ENCODE measurements around the gene PRPF40B.
A peak's percentile ranks its signal among the peaks of the same experiment; 100 is the strongest.
"Not testable (repeated sequence)": the region's sequence is repeated elsewhere in the genome, so short reads cannot be mapped to it uniquely, and the experiment has no call there.

PRPF40B gene

DNA sequence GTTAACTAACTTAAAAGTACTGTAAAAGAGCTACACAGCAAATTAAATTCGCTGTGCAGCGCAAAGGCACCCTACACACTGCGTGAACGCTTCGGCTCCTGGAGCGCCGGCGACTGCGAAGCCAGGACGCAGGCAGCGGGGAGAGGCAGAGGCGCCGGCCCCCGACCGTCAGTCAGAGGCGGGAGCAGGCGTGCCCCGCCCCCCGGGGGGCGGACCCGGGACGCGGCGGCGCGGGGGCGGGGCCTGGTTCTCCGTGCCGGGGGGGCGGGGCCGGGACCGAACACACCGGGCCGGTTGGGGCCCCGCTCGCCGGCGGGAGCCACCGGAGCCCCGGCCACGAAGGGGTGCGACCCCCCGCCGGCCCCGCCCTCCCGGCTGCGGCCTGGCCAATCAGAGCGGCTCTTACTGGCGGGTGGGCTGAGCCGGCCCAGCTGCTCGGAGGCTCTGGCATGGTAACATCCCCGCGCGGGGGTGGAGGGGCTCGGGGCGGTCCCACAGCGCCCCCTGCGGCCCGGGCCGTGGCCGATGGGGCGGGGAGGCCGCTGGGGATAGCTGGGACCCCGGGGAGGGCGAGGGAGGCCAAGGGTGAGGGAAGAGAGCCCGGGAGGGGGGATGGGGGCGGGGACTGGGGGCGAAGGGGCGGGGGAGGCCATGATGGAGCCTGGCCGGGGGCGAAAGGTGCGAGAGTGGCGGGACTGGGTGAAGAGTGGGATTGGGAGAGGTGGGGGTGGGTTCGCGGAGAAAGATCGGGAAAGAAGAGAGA is at the start of gene PRPF40B:
Gene PRPF40B (plus strand): TSS at position 420 of the 763 bp plus-strand sequence. CDS start 30 bp downstream, at position 450.
- DNase-seq (ENCODE audit: low read depth) = peak; percentile 80

DNA sequence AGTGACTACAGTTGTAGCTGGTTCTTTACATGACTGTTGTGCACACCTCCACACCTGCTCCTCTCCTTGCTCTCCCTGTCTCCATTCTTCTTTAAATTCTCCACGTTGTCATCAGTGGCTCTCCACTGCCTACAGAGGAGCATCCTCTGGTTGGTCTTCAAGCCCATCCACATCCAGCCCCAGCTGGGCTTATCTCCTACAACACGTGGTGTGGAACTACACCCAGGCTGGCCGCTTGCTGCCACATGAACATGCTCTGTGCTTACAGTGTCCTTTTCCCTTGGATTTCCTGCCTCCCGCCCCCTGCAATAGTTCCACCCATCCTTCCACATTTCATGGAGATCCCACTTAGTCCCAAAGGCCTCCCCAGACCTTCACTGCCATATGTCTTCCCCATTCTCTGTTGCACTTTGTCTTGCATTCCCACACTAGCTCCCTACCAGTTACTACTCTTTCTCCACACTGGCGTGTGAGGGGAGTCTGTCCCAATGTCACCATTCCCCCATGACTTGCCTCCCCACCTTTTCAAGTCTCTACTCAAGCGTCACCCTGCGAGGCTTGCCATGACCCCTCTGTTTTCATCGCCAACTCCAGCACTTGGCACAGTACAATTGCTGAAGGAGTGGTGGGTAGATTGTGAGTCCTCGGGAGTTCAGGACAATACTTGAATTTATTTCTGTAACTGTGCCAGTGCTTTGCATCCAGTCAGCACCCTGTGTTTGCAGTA is 45.6 kb upstream of the PRPF40B start:
- no peak for DNase-seq (ENCODE audit: low read depth)

DNA sequence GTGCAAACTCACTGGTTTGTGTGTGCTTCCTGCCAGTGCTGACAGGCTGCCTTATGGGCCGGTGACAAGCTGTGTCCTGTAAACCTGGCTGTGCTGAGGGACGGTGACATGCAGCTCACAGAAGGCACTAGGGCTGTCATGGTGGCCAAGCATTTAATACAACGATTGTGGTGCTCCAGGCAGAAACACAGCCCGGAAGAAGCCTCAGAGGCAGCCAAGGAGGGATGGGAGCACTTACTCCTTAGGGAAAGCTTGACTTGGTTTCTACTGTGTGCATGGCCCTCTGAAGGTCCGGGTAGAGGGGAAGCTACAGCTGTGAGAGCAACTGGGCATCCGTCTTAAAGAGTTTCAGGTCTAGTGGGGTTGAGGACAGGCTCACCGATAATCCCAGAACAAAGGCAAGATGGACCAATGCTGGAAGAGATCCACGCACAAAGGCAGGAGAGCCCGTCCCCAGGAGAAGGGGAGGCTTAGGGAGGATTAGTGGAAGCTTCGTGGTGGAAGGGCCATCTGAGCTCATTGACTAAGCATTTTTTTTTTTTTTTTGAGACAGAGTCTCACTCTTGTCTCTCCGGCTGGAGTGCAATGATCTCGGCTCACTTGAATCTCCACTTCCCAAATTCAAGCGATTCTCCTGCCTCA is 44.8 kb upstream of the PRPF40B start:
- no peak for DNase-seq (ENCODE audit: low read depth)

DNA sequence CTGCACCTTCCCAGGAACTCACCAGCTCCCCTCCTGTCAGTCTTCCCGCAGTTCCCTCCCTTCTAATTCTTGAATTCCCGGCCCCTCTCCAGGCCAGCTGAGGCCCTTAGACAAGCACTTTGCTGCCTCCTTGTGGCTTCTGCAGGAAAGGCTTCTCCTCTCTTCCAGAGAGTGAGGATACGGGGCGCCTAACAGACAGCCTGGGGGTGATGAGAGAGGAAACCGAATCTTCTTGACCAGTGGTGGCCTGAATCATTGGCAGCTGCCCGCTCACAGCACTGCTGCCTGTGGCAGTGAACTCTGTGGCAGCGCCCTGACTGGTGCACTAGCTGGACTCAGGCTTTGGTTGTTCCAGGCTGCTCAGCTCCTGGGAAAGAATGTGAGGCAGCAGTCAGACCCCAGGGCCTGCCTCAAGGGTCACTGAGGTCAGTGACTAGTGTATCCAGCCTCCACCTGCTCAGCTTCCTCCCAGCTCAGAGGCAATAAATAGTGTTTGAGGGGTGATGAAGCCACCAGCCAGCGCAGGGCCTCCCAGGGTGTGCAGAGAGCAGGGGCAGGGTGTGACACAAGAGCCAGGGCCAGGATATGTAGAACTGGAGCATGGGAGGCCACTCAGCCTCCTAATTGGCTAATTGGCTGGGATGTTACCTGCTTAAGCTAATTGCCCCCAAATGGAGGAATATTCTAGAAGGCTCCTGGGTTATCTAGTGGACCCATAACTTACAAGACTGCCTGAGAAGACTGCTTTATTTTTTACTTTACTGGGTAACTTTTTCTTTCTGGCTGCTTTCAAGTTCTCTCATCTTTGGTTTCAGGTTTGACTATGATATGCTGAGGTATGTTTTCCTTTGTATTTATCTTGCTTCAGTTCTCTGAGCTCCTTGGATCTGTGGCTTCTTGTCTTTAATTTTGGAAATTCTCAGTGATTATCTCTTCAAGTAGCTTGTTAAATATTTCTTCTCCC is 42.5 kb upstream of the PRPF40B start:
- peak; percentile 27 for DNase-seq (ENCODE audit: low read depth)

DNA sequence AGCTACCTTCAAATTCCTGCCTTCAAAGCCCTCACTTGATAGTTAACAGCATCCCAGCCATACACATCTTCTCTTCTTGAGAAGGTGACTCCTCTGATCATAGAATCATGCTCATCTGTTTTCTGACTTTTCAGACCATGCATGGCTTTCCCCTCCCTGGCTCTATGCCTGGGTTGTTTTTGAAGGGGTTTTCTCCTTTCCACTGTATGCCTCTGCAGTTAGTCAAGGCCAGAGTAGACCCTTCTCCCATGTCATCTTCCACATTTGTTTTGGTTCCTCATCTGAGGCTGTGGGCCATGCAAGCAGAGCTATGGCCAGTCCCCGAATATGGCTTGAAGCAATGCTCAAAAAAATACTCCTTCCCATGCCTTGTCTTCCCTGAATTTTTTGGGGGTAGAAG is 41.2 kb upstream of the PRPF40B start:
- no peak for DNase-seq (ENCODE audit: low read depth)

DNA sequence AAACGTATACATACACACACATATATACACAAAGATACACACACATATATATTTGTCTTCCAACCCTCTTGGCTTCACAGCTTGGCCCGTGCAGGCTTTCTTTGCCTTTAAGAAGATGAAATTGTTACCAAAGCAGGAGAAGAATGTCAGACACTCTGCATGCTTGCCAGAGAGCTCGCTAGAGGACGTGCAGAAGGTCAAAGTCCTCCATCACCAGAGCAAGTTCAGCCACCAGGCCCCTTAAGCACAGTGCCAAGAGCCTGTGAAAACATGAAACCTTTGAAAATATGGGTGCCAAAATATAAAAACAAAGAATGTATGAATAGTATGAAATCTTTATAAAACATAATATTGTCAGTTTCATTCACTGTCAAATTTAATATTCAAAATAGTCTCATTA is 40.5 kb upstream of the PRPF40B start:
- no peak for DNase-seq (ENCODE audit: low read depth)

DNA sequence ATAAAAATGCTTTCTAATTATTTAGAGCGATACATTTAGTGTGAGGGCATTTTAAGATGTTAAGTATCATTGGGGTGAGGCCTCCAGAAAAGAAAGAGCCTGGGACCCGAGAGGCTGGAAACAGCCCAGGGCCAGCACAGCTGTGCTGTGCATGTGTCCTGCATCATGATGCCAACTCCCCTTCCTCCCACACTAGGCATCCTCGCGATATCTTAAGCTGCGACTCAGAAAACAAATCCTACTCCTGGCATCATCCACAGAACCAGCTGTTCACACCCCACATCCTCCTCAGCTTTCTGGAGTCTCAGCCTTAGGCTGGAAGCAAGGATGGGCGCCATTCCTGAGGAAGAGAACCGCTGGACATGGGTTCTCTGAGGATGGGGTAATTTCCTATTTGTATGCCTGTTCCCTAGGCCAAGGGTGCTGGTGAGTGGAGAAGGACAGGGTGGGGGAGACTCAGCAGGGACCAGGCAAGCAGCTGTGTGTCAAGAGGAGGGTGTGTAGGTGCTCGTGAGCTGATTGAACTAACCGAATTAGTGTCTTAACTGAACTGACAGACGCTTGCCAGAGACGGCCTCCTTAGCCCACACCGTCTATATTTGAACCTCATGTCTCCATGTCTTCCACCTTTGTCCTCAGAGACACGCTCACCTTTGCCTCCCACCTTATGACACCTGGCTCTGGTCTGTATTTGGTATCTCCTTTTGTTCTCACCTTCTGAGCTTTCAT is 39.8 kb upstream of the PRPF40B start:
- DNase-seq (ENCODE audit: low read depth) = no peak

DNA sequence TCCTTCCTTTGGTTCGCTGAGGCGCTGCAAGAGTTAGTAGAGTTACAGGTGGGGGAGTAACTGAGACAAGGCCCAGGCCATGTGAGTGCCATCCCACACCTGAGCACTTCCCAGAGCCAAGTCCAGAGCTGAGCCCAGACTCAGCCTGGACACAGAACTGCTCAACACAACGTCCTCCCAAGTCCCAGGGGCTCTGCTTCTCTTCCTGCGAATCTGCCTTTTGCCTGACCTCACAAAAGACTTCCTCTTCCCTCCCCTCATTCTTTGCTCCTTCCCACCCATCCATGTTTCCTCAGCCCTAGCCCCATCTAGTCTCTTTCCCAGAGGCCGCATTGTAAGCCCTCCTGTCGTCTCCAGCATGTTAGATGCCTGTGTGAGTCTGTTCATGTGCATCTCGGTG is 38.8 kb upstream of the PRPF40B start:
- no peak for DNase-seq (ENCODE audit: low read depth)

DNA sequence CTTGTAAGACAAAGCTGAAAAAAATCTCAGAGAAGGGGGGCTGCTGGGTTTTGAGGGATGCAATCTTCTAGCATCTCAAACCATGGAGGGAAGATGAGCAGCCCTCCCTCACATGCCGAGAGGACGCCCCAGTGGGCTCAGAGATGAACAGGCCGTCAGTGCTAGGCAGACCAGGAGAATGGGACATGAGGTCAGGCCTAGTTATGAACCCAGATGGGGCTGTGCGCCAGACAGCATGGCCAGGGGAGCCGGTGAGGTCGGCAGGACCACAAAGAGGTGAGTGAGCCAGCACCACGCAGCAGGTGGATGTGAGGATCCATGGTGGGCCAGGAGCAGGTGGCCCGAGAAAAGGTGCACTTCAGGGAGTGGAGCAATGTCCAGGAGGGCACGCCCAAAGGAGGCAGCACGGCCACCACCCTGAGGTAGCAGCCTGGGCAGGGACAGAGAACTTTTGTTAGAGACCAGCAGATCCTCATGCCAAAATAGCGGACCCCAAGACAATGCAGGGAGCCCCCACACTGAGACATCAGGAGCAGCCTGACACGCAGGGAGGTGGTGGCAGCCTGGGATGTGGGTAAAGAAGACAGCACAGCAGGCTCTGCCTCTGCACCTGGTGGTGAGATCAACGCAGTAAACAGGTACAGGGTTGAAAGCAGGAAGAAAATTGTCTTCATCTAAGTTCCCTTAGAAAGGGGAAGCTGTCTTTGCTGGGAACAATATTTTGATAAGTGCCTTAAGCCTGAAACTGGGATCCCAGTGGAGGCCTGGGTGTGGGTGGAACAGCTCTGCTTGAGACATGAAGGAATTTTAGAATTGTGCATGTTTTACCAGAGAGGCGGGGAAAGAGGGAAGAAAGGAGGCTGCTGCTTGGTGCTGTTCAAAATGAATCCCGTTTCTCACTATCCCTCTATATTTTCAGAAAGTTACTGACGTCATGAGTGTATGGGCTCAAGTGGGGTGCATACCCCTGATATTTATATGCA is 37.6 kb upstream of the PRPF40B start:
- DNase-seq (ENCODE audit: low read depth) = no peak

DNA sequence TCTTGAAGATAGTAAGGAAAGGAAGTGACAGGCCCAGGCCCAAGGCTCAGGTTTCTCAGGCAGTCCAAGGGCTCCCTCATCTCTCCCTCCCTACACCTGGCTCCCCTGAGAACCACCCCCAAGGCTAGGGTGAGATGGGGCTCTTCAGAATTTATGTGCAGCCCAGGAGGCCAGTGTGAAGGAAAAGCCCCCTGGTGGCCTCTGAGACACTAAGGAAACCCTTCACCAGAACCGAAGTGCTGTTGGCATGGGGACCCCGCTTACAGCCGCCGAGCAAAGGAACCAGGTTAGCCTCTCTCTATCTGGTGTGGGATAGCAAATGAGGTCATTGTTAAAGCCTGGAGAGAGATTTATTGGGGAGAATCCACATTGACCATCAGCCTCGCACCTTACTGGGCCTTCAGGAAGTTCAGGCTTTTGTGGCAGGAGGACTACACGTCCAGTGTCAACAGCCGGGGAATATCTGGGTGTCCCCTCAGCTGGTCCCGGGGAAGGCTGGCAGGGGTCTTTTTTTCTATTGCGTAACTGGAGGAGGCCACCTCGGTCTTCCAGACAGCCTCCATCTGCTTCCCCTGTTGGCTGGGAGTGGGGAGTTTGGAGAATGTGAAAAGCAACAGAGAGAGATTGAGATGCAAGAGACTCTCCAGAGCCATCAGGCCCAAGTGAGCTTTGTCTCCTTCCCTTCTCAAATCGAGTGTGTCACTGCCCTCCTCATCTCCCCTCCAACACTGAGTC is 36.0 kb upstream of the PRPF40B start:
- no peak for DNase-seq (ENCODE audit: low read depth)

DNA sequence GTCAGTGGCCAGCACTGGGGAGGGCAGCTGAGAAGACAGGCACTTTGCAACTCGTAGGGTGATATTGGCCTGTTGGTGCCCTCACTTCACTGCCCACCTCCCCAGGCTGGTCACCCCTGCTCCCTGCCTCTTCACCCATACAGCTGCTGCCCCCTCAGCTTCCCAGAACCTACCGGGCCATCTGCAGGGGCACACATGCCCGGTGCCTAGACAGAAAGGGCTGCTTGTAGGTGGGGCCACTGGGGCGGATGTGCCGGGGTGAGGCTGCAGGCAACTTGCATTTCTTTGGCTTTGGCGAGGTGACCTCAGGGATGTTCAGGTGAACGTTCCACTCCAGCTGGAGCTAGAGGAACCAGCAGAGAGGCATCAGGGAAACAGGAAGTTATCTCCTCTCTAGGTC is 35.1 kb upstream of the PRPF40B start:
- DNase-seq (ENCODE audit: low read depth) = no peak

DNA sequence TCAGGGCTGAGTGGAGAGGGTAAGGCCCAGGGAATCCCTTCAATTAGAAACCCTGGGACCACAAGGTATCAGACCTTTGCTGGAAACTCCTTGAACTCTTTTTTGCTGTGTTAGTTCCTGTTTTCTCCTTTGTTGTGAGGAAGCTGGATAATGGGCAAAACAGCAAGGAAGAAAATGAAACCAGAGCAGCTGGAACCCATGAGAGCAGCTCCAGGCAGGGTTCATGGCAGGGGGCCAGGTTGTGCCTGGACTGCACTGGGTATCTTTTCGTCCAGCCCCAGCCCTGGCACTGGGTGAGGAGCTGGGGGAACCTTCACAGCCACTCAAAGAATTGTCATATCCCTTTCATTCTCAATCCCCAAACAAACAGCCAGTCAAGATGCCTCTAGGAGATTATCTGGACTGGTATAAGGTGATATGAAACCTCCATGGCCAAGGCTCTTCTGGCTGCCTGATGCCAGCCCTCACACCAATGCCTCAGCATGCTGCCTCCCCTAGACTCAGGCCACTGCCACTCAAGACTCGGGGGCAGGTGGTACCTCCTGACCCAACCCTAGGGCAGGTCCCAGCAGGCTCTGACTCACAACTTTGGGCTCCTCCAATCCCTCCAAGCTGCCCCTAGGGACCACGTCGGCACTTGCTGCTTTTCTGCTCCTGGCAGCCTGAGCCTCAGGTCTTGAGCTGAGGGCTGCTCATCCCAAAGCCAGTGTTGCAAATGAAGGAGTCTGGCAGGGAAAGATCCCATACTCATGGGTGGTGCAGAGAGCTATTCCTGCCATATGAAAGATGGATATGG is 34.4 kb upstream of the PRPF40B start:
- no peak for DNase-seq (ENCODE audit: low read depth)

DNA sequence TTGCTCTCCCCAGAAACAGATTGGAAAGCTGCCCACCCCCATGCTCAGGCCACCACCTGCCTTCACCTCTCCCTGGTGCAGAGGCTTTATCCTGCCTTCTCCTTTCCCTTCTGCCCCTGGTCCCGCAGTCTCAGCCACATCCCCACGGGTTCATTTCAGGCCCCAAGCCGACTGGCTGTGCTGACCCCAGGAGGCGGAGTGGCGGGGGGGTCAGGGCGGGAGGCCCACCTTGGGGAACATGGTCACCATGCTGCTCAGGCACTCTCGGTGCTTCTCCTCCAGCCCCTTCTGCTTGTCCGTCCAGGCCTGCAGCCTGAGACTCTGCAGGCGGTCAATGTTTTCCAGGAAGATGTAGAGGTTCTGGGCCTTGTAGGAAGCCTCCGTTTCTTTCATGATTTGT is 24.8 kb upstream of the PRPF40B start:
- no peak for DNase-seq (ENCODE audit: low read depth)

DNA sequence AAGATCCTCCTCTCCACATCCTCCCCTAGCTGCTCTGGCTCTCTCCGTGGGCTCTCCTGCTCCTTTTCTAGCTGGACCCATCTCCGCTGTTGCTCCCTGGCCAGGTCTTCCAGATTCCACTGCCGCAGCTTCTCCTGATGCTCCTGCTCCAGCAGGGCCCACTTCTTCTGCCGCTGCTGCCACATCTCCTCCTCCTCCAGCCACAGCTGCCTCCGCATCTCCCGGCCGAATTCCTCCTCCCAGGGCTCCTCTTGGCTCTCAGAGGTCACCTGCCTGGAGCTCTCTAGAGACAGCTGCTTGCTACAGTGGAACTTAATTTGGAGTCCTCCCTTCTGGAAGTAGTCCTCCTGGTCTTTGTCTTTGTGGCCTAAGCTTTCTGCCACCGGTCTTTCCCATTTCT is 23.4 kb upstream of the PRPF40B start:
- no peak for DNase-seq (ENCODE audit: low read depth)

DNA sequence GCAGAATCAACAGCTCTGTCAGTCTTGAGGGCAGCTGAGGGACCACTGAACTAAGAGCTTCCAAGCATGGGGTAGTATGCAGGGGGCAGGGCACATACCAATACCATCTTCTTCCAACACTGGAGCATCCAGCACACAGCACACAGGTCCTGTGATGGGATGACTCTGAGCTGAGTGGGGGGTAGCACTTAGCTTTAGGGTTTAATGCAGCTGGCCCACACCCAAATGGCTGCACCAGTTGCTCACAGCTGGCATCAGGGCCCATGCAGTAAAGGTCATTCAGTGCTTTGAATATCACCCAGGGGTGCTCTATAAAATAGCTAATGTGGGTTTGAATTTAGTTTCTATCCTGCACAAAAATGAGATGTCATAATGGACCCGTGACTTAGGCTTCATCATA is 19.6 kb upstream of the PRPF40B start:
- DNase-seq (ENCODE audit: low read depth) = no peak

DNA sequence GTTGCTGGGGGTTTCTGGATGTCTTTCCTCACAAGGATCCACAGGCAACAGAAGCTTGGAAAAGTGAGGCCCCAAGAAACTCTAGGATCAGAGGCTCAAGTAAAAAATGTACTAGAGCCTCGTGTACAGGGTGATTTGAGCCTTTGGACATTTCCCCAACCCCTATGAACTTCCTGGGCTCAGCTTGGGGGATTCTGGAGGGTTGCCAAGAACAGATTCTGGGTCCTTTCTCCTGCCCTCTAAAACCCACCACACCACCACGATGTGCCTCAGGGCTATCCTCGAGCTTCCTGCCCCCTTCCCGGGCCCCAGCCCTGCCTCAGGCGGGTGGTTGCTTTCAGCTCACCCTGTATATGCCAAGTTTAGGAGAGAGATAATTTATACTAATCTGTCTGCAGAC is 18.5 kb upstream of the PRPF40B start:
- no peak for DNase-seq (ENCODE audit: low read depth)

DNA sequence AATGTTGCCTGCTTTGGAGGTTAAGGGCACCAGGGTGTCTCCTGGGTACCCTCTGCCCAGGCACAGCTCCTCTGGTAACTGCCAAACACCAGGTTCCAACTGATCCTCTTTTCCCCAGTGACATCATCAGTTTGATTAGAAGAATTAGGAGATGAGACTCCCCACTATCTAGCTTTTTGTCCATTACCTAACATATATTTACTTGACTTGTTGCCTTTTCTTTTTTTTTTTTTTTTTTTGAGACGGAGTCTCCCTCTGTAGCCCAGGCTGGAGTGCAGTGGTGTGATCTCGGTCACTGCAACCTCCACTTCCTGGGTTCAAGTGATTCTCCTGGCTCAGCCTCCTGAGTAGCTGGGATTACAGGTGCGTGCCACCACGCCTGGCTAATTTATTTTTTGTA is 17.8 kb upstream of the PRPF40B start, which contains the start of gene FAM186B:
Gene FAM186B (minus strand): TSS at position 101 of the 400 bp plus-strand sequence. CDS start 162 bp downstream, outside the sequence.
- DNase-seq (ENCODE audit: low read depth) = not testable (repeated sequence)

Data from activated T-helper 1 cell treated with Interleukin-2 at 50 U/mL for 16 hours (primary cell).